K562 (cell line): ENCODE measurements around the gene BLOC1S3. TPM values are rescaled to one million over a fixed set of nuclear protein-coding genes. Genes with fewer than 3 reads are reported as not detected.

Experiments used
- ATAC-seq: fragments of 200-7000 bp; cut with Tn5 transposase; 3 replicates; pipeline ENCODE4 v1.9.1; 2020; ENCODE audit warnings: moderate library complexity
- BruUV-seq: library from RNA; stranded (reverse); fragments of 400-500 nt; replicated peaks from 2 replicates; lab custom pipeline; 2021; lab: Mats Ljungman, UMichigan
- CTCF ChIA-PET: fragments of 300-600 bp; formaldehyde crosslinking; extraction: SDS; loops from one replicate; lab custom pipeline; 2021; ENCODE audit warnings: low intra/inter-chr PET ratio; lab: Yijun Ruan, JAX
- POLR2A ChIA-PET: fragments of 300-600, 350-650 bp; sonication (Branson Sonifier 250); formaldehyde crosslinking; extraction: SDS; loops from one replicate; lab custom pipeline; 2021; ENCODE audit warnings: antibody characterized with exemption, inconsistent platforms; lab: Yijun Ruan, JAX
- DNase-seq, 4 experiments: peaks; one replicate each; pipeline versions ENCODE4 v3.0.0 to v3.0.0-alpha.2; 2011 to 2018; ENCODE audit warnings: low spot score in 3 of 4, mixed read lengths in 3 of 4; ENCODE audit errors: extremely low read depth in 1 of 4
- FAIRE-seq: peaks from 2 replicates; lab custom pipeline; 2011; peaks lifted over from hg19 to GRCh38; lab: Jason Lieb, UNC
- H2AFZ ChIP-seq: 2 replicates; pipeline ENCODE4 v1.6.0; 2011; ENCODE audit warnings: low read depth, low read length, control low read depth, inconsistent platforms
- H3K27ac ChIP-seq: fragments of 200-600 bp; 3 replicates; pipeline ENCODE4 v1.8.0; 2011; ENCODE audit warnings: low read depth, mild to moderate bottlenecking, control low read depth, inconsistent platforms, low read length, moderate library complexity, mixed read lengths; ENCODE audit errors: extremely low read depth
- H3K27me3 ChIP-seq, 2 experiments: fragments of 300-600 bp in 1 of 2; 2 replicates in 1 of 2; 3 replicates in 1 of 2; pipeline versions ENCODE4 v1.6.0 to v1.8.0; 2011; ENCODE audit warnings: inconsistent platforms in 2 of 2, low read length in 2 of 2, mild to moderate bottlenecking in 1 of 2, mixed read lengths in 1 of 2, moderate library complexity in 1 of 2; ENCODE audit not compliant: control insufficient read depth in 2 of 2, insufficient read depth in 2 of 2
- H3K36me3 ChIP-seq: fragments of 300-600 bp; 3 replicates; pipeline ENCODE4 v1.8.0; 2011; ENCODE audit warnings: mild to moderate bottlenecking, low read length, inconsistent platforms; ENCODE audit not compliant: control insufficient read depth, insufficient read depth
- H3K4me1 ChIP-seq, 2 experiments: fragments of 200-600 bp in 1 of 2; replicated peaks in 1 of 2; 2 replicates in 1 of 2; 3 replicates in 1 of 2; pipeline versions ENCODE4 v1.5.1 to v1.8.0; 2011; ENCODE audit warnings: inconsistent platforms in 2 of 2, low read length in 2 of 2, mild to moderate bottlenecking in 1 of 2, mixed read lengths in 1 of 2, moderate library complexity in 1 of 2; ENCODE audit not compliant: control insufficient read depth in 2 of 2, insufficient read depth in 2 of 2
- H3K4me2 ChIP-seq: 2 replicates; pipeline ENCODE4 v1.6.1; 2011; ENCODE audit warnings: low read length, control low read depth, inconsistent platforms, mixed read lengths; ENCODE audit not compliant: insufficient read depth
- H3K4me3 ChIP-seq: fragments of 200-600 bp; sonication (generic), shearing (Covaris generic); 2 replicates; pipeline ENCODE4 v1.5.1; 2016; ENCODE audit warnings: control low read depth, inconsistent platforms
- H3K79me2 ChIP-seq: fragments of 200-600 bp; 3 replicates; pipeline ENCODE4 v1.8.0; 2011; ENCODE audit warnings: low read length, inconsistent platforms; ENCODE audit not compliant: control insufficient read depth, insufficient read depth
- H3K9ac ChIP-seq, 2 experiments: 2 replicates each; pipeline versions ENCODE4 v1.6.0 to v1.6.1; 2011; ENCODE audit warnings: low read depth in 2 of 2, low read length in 2 of 2, control low read depth in 1 of 2, inconsistent platforms in 1 of 2, mild to moderate bottlenecking in 1 of 2, mixed read lengths in 1 of 2; ENCODE audit not compliant: insufficient read depth in 1 of 2
- H3K9me1 ChIP-seq: one replicate; pipeline ENCODE4 v1.6.0; 2011; ENCODE audit warnings: inconsistent platforms, mild to moderate bottlenecking, low read length, moderate library complexity; ENCODE audit not compliant: control insufficient read depth, insufficient read depth
- H3K9me3 ChIP-seq: replicated peaks from 2 replicates; pipeline ENCODE4 v1.5.1; 2011; ENCODE audit warnings: low read depth, low read length, inconsistent platforms; ENCODE audit not compliant: control insufficient read depth, insufficient read depth
- H4K20me1 ChIP-seq: replicated peaks from 2 replicates; pipeline ENCODE4 v1.6.1; 2011; ENCODE audit warnings: low read length, inconsistent platforms, mixed read lengths; ENCODE audit not compliant: control insufficient read depth, insufficient read depth
- CTBP1 ChIP-seq: fragments of 450-650 bp; IDR thresholded peaks from 2 replicates; pipeline ENCODE4 v1.6.1; 2016; ENCODE audit warnings: borderline replicate concordance
- DIDO1 ChIP-seq: fragments of 450-650 bp; IDR thresholded peaks from 2 replicates; pipeline ENCODE4 v1.6.1; 2016; ENCODE audit warnings: low read depth, missing biosample characterization, missing genetic modification characterization
- GABPB2 ChIP-seq: fragments of 250-450 bp; sonication (Bioruptor Pico); conservative IDR thresholded peaks from 2 replicates; pipeline ENCODE4 v1.5.1; 2021; ENCODE audit warnings: mild to moderate bottlenecking
- MYBL2 ChIP-seq, 2 experiments: fragments of 450-650 bp in 1 of 2; sonication (generic) in 1 of 2; formaldehyde crosslinking in 1 of 2; IDR thresholded peaks; 2 replicates each; pipeline versions ENCODE4 v1.6.1 to v1.8.1; 2017 to 2022; ENCODE audit warnings: borderline replicate concordance in 1 of 2, inconsistent platforms in 1 of 2, low read depth in 1 of 2, mild to moderate bottlenecking in 1 of 2, missing genetic modification reagents in 1 of 2, moderate library complexity in 1 of 2
- MYC ChIP-seq, 2 experiments: fragments of 250-450 bp in 1 of 2; sonication (Bioruptor Pico) in 1 of 2; IDR thresholded peaks; 2 replicates each; pipeline versions ENCODE4 v1.5.1 to v1.6.1; 2012 to 2021; ENCODE audit warnings: low read depth in 2 of 2, borderline replicate concordance in 1 of 2, improper control_type of control experiment in 1 of 2, low read length in 1 of 2, mild to moderate bottlenecking in 1 of 2, moderate library complexity in 1 of 2
- NR1H2 ChIP-seq: sonication (generic); formaldehyde crosslinking; IDR thresholded peaks from 2 replicates; pipeline ENCODE4 v1.4.0; 2020; ENCODE audit warnings: mild to moderate bottlenecking, missing genetic modification reagents
- PHF8 ChIP-seq: fragments of 200-600 bp; sonication (generic); IDR thresholded peaks from 2 replicates; pipeline ENCODE4 v1.6.1; 2012; ENCODE audit warnings: mixed run types, mild to moderate bottlenecking, inconsistent platforms, low read length, moderate library complexity, borderline replicate concordance
- POLR2B ChIP-seq: fragments of 450-650 bp; IDR thresholded peaks from 2 replicates; pipeline ENCODE4 v1.6.1; 2018; ENCODE audit warnings: low read depth; ENCODE audit not compliant: partially characterized antibody
- POLR2G ChIP-seq: fragments of 200-400 bp; formaldehyde crosslinking; IDR thresholded peaks from 2 replicates; pipeline ENCODE4 v1.6.1; 2017; ENCODE audit warnings: low read depth, mild to moderate bottlenecking, antibody characterized with exemption, low read length, moderate library complexity
- SNRNP70 ChIP-seq: fragments of 200-400 bp; formaldehyde crosslinking; optimal IDR thresholded peaks from 2 replicates; pipeline ENCODE3; 2017; ENCODE audit warnings: low read depth, low read length
- TCF7 ChIP-seq: sonication (generic); IDR thresholded peaks from 2 replicates; pipeline ENCODE4 v1.6.1; 2016; ENCODE audit warnings: antibody characterized with exemption, borderline replicate concordance
- ZC3H4 ChIP-seq: sonication (generic); formaldehyde crosslinking; IDR thresholded peaks from 2 replicates; pipeline ENCODE4 v1.9.0; 2021; ENCODE audit warnings: missing genetic modification reagents, borderline replicate concordance
- ZNF133 ChIP-seq: fragments of 250-450 bp; sonication (Bioruptor Pico); IDR thresholded peaks from 2 replicates; pipeline ENCODE4 v1.4.0; 2020; ENCODE audit warnings: mild to moderate bottlenecking
- WGBS: fragments of 100-300 bp; shearing (Covaris generic); methylation state at CpG from one replicate; pipeline ENCODE4 v1.1.6; 2016; ENCODE audit warnings: low coverage, mixed read lengths; ENCODE audit not compliant: insufficient coverage; ENCODE audit errors: missing lambda C conversion rate; 5-methylcytosine and 5-hydroxymethylcytosine counted together
- in situ Hi-C: fragments of 300-500 bp; cut with MboI; formaldehyde crosslinking; loops from 4 replicates; pipeline ENCODE4 v1.15.0; 2018; ENCODE audit warnings: inconsistent platforms, mixed read lengths
- intact Hi-C: fragments of 100-400 bp; cut with micrococcal nuclease; formaldehyde crosslinking; loops from 2 replicates; pipeline ENCODE4 v1.14.2; 2022
- polyA plus RNA-seq, 8 experiments: library from polyadenylated mRNA; depleted of rRNA in 4 of 8; stranded (reverse) in 5 of 8; unstranded in 3 of 8; fragments of >200 nt; fragmentation: Nextera tagmentation in 2 of 8; fragmentation: Illumina TruSeq in 1 of 8; extraction: Ambion mirVana in 2 of 8; extraction: Trizol in 1 of 8; gene quantifications; 2 replicates each; pipeline versions ENCODE4 v1.2.1 to v1.2.3, GENCODE V29; 2011 to 2014; ENCODE audit warnings: inconsistent platforms in 1 of 8, missing spikeins in 1 of 8
- total RNA-seq, 7 experiments: library from RNA; depleted of rRNA in 6 of 7; stranded (reverse); fragments of >200 nt in 6 of 7; fragmentation: Illumina TruSeq in 2 of 7; extraction: Trizol in 2 of 7; gene quantifications; 2 replicates each; pipeline versions ENCODE4 v1.2.1 to v1.2.3, GENCODE V29; 2011 to 2021; ENCODE audit warnings: low replicate concordance in 1 of 7
- TF ChIP-seq, protein P1 (sequence below): fragments of 250-450 bp; sonication (Bioruptor Pico); IDR thresholded peaks from 2 replicates; pipeline ENCODE4 v1.8.0; 2021; ENCODE audit warnings: moderate library complexity, mild to moderate bottlenecking, inconsistent platforms
- TF ChIP-seq, protein P2 (sequence below): fragments of 250-450 bp; sonication (Bioruptor Pico); IDR thresholded peaks from 2 replicates; pipeline ENCODE4 v1.4.0; 2020

BLOC1S3 gene
- total and polyA plus RNA-seq, 9 of the 15 experiments (the other 6 are each of a cell fraction or from before 2014, with no cell fraction given): 3.9 to 20.2 (median 10.4) TPM

DNA sequence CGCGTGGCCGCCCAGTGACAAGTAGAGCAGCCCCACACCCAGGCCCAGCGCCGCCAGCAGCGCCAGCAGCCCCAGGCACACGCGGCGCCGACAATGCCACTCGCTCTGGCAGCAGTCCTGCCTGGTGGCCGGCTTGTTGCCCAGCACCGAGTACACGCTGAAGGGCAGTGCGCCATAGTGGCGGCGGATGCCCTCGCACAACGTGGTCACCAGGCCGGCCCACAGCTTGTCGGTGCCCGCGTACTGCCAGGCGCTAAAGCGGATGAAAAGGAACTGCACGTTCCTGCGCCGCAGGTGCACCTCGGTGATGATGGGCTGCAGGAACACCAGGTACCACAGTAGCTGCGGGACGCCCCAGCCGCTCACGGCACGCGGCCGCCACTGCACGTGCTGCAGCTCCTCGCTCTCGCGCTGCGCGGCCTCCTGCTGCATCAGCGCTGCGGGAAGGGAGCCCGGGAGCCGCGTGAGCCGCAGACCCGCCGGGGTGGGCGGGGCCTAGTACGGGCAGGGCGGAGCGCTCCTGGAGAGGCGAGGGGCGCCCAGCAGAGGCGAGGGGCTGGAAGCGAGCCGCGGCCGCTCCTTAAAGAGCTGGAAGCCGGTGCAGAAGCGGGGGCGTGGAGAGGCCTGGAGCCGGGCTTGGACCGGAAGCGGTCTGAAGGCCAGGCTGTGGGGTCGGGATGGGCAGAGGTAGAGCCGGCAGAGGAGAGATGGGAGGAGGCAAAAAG, 25.1 kb upstream of the BLOC1S3 start (continued):
- TF ChIP-seq TCF7 (no peak), PHF8 (peak; percentile 11; the same call in 1 of the 2 replicates), MYBL2 (IDR thresholded peaks at IDR 0.05; ENCODE audit: low read depth) (no peak), MYBL2 (CRISPR knock-in tag; IDR thresholded peaks at IDR 0.05; ENCODE audit: borderline replicate concordance) (0 out of 2 replicates have a peak, but pooled peaks have one; percentile 72), MYC (IDR thresholded peaks at IDR 0.05; ENCODE audit: low read depth, low read length) (peak; percentile 67; the same call in 1 of the 2 replicates), MYC (CRISPR knock-in tag; IDR thresholded peaks at IDR 0.05; ENCODE audit: borderline replicate concordance, low read depth) (no peak), POLR2B (no peak), POLR2G (peak; percentile 61)

DNA sequence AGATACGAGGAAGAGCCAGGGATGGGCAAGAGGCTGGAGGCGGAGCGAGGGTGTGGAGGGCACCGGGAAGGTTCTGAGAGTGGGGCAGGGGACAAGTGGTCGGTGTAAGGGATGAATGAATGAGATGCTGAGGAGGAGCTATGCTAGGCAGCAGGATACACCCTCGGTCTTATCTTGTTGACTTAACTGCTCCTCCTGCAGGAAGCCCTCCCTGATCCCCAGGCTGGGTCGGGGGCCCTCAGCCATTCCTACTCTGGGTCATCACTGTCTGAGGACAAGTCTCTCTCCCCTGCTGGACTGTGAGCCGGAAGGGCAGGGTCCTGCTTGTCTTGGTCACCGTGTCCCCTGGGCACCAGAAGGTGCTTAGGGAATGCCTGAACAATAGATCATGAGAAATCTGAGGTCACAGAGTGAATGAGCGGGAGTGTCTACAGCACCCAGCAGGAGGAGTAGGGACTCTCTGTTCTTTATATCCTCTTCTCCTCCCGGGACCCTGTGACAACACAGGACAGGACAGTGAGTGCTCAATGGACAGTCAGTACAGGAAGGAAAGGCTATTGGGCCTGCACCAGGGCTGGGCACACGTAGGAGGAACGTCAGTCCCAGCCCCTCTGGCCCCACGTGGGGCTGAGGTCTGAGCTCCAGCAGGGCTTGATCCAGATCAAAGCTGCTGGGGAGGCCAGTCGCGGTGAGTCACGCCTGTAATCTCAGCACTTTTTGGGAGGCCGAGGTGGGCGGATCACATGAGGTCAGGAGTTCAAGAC, 24.3 kb upstream of the BLOC1S3 start:
- Histone ChIP-seq H3K4me1 (peaks cover 15 to 67% of the 10 kb centered on the region in 2 experiments), H3K4me2 (peak overlapping the region; percentile 66), H3K9me1 (peaks cover 5% of the 10 kb centered on the region), H3K79me2 (no peaks in the 10 kb centered on the region), H3K9ac (peak overlapping the region; percentile 2 to 88; a peak in 2 of 4 replicates), H3K9me3 (no peaks in the 10 kb centered on the region), H3K36me3 (no peaks in the 10 kb centered on the region), H2AFZ (peak overlapping the region; percentile 79), H3K27ac (peak overlapping the region; percentile 46; the same call in 1 of the 3 replicates), H3K27me3 (peaks cover 4 to 9% of the 10 kb centered on the region in 2 experiments; a peak in 1 of 5 replicates), H3K4me3 (peak overlapping the region; percentile 18; the same call in 1 of the 2 replicates), H4K20me1 (peaks cover 8% of the 10 kb centered on the region)
- intact Hi-C loops: no loop called here
- ChIA-PET POLR2A (interaction anchor here (0.5 to 1.4 kb wide), 6 partner anchors 9 to 100 kb away, joined by 3 read pairs; partner anchors contain the start of gene PPP1R37), CTCF (no interaction called here)
- peak; percentile 97 for FAIRE-seq
- in situ Hi-C loops: no loop called here
- ATAC-seq: peak; percentile 87
- 3% methylated on average over 17 of the region's 19 CpGs for WGBS
- BruUV-seq: no TSS peak
- peak; percentile 82 to 87 (median 86) for DNase-seq
- TF ChIP-seq ZNF133 (CRISPR knock-in tag) (no peak), NR1H2 (CRISPR knock-in tag) (no peak), SNRNP70 (no peak), GABPB2 (CRISPR knock-in tag) (no peak), DIDO1 (tag) (no peak), CTBP1 (peak; percentile 25; the same call in 1 of the 2 replicates), ZC3H4 (no peak)
- TF ChIP-seq, protein P1, sequence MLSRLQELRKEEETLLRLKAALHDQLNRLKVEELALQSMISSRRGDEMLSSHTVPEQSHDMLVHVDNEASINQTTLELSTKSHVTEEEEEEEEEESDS: no peak
- TF ChIP-seq, protein P2, sequence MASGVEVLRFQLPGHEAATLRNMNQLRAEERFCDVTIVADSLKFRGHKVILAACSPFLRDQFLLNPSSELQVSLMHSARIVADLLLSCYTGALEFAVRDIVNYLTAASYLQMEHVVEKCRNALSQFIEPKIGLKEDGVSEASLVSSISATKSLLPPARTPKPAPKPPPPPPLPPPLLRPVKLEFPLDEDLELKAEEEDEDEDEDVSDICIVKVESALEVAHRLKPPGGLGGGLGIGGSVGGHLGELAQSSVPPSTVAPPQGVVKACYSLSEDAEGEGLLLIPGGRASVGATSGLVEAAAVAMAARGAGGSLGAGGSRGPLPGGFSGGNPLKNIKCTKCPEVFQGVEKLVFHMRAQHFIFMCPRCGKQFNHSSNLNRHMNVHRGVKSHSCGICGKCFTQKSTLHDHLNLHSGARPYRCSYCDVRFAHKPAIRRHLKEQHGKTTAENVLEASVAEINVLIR (CRISPR knock-in tag): no peak
